Activated gamma-delta T cell treated with Interleukin-2 at 50 U/mL for 16 hours (primary cell): ENCODE data around the gene MEGF8.
"Not testable (repeated sequence)": the region's sequence is repeated elsewhere in the genome, so short reads cannot be mapped to it uniquely, and the experiment has no call there.

Experiments used
- DNase-seq: peaks from one replicate; pipeline ENCODE4 v3.0.0-alpha.2; 2020

MEGF8 gene

DNA sequence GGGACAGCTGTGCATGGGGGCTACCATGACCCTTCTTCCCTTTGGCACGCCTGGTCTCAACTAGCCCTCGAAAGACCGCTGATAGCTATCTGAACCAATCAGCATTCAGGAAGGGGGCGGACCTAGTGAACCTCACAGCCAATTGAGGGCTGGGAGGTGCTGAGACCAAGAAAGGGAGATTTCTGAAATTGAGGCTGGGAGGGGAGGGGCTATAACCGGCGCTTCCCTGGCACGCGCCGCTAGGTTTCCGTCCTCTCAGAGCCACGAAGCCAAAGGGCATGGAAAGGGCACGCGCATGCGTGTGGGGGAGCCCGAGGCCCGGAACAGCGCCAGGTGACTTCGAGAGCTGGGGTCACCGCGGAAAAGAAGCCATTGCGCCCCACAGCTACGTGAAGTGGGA, 18.8 kb upstream of the MEGF8 start:
- DNase-seq, result no peak

- no peak for DNase-seq
Observed at GRCh38 chr19:42309686-42310085, 15.7 kb upstream of the MEGF8 start.

GRCh38 chr19:42311657-42312056, 13.8 kb upstream of the MEGF8 start:
- no peak for DNase-seq

DNA sequence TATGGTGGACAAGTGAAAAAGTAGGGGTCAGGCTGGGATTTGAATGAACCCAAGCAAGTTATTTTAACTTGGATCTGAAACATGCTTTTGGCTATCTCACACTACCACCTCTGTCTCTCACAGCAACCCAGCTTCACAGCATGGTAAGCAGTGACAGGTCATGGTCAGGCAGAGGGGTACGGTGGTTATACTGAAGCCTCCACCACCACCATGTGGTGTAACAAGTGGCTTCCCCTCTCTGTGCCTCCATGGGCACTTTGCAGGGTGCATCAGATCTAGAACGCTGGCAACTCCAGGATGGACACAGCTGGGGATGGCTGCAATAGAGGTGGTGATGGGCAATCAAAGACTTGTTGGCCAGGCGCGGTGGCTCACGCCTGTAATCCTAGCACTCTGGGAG, 13.1 kb upstream of the MEGF8 start:
- no peak for DNase-seq

DNA sequence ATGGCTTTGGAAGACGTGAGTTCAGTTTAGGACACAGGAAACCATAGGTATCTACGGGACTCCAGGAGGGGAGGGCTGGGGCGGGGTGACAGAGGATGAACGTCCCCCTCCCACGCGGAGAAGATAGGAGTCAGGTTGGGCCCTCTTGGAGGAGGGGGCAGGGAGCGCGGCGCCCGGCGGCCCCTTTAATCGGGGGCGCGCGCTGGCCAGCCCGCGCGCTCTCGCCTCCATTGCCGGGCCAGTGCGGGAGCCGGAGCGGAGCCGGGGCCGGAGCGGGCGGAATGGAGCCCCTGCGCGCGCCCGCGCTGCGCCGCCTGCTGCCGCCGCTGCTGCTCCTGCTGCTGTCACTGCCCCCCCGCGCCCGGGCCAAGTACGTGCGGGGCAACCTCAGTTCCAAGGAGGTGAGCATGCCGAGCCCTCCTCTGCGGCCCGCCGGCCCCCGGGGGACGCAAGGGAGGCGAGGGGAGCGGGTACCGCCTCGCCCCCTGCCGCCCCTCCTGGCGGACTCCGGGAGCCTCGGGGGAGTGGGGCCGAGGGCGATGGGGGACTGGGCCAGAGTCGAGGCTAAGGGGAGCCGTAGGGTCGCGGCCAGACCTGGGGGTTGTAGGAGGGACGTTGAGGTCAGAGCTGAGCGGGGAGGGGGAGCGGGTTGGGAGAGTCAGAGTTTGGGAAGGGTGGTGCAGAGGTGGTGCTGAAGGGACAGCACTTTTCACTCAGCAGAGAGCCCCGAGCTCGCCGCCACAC, 12.2 kb upstream of the MEGF8 start, which contains the start of gene TMEM145:
TSS of gene TMEM145 (plus strand) at position 214 of the 744 bp plus-strand sequence. CDS start at position 282, 68 bp downstream.
- DNase-seq, result no peak

- DNase-seq, result no peak
Observed at GRCh38 chr19:42313840-42314755, 11.3 kb upstream of the MEGF8 start.

DNA sequence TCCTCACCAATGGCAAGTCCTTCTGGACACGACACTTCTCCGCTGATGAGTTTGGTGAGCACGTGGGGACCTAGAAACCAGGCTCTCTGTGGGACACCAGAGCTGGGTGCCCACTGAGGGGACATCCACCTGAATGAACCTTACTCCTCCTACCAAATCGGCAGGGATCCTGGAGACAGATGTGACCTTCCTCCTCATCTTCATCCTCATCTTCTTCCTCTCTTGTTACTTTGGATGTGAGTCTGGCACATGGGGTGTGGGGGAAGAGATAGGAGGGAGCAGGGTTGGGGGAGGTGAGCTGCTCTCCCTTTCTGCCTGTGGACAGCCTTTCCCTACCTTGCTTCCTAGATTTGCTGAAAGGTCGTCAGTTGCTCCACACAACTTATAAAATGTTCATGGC, 10.4 kb upstream of the MEGF8 start:
- DNase-seq, result no peak

- DNase-seq, result no peak
Observed at GRCh38 chr19:42316223-42317211, 8.9 kb upstream of the MEGF8 start.

GRCh38 chr19:42317535-42317934, 7.9 kb upstream of the MEGF8 start:
- no peak for DNase-seq

DNA sequence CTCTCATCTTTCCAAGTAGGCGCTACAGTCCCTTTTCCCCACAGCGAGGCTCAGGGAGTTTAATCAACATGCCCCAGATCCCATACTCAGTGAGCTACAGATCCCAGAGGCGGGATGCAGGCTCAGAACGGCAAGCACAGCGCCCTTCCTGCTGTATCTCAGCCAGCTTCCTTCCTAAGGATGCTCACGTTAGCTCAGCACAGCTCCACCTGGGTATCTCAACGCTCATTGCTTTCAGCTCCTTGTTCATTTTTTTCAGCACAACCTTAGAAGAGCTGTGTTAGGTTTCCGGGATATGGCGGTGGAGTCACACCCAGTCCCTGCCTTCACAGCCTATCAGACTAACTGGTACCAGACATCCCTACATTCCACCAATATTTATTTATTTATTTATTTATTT, 3.1 kb upstream of the MEGF8 start:
- DNase-seq, result no peak

- DNase-seq, result no peak
Observed at GRCh38 chr19:42323473-42323851, 2.0 kb upstream of the MEGF8 start.

DNA sequence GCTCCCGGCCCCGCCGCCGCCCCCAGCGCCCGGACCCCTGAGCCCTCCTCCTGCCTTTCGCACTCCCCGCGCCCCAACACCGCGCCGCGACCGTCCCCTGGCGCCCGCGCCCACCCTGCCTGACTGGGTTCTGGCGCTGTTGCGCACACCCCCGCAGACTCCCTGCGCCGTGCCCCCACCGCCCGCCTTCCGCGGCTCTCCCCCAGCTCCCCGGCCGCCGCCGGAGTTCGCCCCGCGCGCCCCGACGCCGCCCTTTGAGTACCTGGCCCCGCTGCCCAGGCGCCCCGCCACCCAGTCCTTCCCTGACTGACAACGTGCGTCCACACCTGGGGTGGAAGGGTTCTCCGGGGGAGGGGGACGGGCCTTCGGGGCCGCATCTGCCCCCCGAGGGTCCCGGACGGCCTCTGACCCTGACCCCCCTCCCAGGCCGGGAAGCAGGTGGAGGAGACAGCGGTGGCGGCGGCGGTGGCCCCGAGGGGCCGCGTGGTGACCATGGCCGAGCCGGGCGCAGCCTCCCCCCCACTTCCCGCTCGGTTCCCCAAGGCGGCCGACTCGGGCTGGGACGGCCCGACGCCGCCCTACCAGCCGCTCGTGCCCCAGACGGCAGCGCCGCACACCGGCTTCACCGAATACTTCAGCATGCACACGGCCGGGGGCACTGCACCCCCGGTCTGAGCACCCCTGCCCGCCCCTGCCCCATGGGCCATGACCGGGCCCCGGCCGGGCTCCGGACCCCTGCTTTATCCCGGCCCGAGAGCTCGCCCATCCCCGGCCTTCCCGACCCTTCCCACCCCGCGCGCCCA, 1.4 kb upstream of the MEGF8 start:
- DNase-seq, result no peak

- no peak for DNase-seq
Observed at GRCh38 chr19:42324655-42325307, 654 bp upstream of the MEGF8 start.

DNA sequence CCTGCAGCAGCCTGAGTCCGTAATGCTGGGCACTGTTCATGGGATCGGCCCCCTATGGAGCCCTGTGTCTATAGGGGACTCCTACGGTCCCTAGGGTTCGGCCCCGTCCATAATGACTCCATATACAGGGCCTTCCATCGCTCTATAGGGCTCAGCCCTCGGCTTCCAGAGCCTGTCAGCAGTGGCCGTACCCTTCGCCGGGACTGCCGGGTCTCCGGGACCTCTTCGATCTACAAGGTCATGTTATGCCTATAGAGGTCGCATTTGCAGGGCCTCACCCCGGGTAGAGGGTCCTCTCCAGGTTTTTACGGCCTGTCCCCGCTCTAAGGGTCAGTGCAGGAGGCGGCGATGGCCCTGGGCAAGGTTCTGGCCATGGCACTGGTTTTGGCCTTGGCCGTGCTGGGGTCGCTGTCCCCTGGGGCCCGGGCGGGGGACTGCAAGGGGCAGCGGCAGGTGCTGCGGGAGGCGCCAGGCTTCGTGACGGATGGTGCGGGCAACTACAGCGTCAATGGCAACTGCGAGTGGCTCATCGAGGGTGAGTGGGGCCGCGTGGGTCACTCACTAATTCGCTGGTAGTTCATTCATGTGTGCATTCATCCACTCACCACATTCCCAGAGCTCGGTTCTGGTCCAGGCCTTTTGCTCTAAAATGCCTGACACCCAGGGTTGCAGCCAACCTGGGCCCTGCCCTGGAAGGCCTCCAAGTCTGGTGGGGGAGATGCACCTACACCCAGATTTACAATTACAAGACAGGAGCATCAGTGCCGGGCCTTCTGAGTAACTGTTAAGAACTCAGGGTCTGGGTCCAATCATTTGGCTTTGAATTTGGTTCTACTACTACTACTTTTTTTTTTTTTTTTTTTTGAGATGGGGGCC, 699 bp downstream of the MEGF8 start:
- DNase-seq, result no peak

- DNase-seq, result no peak
Observed at GRCh38 chr19:42326969-42327368, 1.5 kb downstream of the MEGF8 start.

GRCh38 chr19:42327381-42327780, 1.9 kb downstream of the MEGF8 start:
- DNase-seq, result no peak

- DNase-seq, result no peak
Observed at GRCh38 chr19:42328106-42328505, 2.7 kb downstream of the MEGF8 start.

DNA sequence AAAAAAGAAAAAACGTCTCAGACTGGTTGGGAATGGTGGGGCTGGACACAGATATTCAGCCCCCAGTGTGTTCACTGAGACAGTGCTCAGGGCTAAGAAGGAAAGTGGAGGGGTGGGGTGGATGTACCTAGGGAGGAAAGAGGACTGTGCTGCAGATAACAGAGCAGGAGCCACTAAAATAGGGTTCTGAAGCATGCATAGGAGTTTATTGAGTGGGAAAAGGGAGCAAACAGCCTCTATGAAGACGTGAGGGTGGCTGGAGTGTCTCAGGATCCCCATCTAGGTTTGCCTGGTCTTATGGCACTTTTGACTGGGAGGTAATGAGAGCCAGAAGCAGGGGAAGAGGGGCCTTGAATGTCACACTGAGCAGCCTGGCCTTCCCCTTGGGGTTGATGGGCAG, 3.4 kb downstream of the MEGF8 start:
- no peak for DNase-seq

GRCh38 chr19:42330241-42330711, 4.8 kb downstream of the MEGF8 start:
- DNase-seq, result no peak

GRCh38 chr19:42331333-42331732, 5.9 kb downstream of the MEGF8 start:
- not testable (repeated sequence) for DNase-seq
